ENCODE data around the gene GALNT10.

GALNT10 gene

DNA sequence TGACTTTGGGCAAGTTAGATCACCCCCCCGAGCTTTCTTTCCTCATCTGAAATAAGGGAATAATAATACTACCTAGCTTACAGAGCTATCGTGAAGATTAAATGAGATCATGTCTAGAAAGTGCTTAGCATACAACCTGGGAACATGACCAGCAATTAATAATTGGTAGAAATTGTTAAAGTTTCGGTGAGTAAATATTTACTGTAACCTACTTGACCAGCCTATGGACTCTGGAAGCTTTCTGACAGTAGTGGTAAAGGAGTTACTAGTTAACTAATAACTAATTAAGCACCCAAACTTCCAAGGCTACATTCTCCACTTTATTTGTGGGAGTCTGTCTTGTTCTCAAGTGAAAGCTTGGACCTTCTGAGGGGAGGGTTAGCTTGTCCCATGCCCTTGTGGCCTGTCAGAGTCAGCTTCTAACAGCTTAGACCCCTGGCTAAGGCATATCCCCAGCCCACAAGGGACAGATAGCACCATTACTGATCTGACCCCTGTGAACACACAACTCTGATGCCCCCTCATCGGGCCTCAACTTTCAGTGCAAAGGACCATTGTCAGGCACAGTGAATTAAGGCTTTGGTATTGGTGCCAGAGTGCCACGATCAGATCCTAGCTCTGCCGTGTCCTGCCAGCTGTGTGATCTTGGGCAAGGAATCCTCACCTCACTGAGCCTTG lies 196.6 kb downstream of the GALNT10 start:
- no peak for DNase-seq (ENCODE audit: low read depth)
- H3K4me3 ChIP-seq (ENCODE audit: low read length), result no peak overlapping the region
- TF ChIP-seq, protein P1, sequence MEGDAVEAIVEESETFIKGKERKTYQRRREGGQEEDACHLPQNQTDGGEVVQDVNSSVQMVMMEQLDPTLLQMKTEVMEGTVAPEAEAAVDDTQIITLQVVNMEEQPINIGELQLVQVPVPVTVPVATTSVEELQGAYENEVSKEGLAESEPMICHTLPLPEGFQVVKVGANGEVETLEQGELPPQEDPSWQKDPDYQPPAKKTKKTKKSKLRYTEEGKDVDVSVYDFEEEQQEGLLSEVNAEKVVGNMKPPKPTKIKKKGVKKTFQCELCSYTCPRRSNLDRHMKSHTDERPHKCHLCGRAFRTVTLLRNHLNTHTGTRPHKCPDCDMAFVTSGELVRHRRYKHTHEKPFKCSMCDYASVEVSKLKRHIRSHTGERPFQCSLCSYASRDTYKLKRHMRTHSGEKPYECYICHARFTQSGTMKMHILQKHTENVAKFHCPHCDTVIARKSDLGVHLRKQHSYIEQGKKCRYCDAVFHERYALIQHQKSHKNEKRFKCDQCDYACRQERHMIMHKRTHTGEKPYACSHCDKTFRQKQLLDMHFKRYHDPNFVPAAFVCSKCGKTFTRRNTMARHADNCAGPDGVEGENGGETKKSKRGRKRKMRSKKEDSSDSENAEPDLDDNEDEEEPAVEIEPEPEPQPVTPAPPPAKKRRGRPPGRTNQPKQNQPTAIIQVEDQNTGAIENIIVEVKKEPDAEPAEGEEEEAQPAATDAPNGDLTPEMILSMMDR (IDR thresholded peaks at IDR 0.05; ENCODE audit: insufficient read depth, low read depth, low read length, missing control alignments), result no peak

DNA sequence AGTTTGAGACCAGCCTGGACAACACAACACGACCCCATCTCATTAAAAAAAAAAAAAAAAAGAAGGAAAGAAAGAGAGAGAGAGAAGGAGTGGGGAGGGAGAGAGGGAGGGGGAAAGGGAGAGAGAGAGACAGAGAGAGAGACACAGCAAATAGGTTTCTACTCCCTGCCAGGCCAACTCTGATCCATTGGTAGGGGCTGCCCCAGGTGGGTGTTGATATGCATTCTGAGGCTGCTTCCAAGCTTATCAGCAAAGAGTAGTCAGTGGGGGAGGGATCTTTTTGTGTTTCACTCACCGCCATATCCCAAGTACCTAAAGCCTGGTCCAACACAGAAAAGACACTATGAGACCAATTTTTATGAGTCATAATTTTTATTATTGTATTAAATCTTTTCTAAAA lies 198.3 kb downstream of the GALNT10 start:
- no peak overlapping the region for H3K4me3 ChIP-seq (ENCODE audit: low read length)
- no peak for DNase-seq (ENCODE audit: low read depth)
- TF ChIP-seq, protein P1 (IDR thresholded peaks at IDR 0.05; ENCODE audit: insufficient read depth, low read depth, low read length, missing control alignments), result no peak

DNA sequence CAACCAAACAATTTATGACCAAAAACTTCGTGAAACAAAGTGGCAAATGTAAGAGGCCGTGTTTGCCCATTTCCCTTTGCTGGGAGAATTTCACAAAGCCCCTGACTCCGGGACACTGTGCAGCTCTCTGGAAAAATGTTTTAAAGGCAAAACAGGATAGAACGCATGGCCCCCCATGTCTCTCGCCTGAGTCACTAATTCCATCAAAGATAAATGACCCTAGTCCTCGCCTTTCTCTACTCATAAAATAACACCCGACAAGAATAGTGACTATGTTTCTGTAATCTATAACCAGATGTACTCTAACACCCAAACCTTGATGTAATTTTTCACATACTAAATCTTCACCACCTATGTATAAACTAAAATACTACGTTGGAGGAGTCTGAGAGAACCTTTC lies 199.6 kb downstream of the GALNT10 start:
- TF ChIP-seq, protein P1 (IDR thresholded peaks at IDR 0.05; ENCODE audit: insufficient read depth, low read depth, low read length, missing control alignments), result no peak
- no peak overlapping the region for H3K4me3 ChIP-seq (ENCODE audit: low read length)
- DNase-seq (ENCODE audit: low read depth), result no peak

DNA sequence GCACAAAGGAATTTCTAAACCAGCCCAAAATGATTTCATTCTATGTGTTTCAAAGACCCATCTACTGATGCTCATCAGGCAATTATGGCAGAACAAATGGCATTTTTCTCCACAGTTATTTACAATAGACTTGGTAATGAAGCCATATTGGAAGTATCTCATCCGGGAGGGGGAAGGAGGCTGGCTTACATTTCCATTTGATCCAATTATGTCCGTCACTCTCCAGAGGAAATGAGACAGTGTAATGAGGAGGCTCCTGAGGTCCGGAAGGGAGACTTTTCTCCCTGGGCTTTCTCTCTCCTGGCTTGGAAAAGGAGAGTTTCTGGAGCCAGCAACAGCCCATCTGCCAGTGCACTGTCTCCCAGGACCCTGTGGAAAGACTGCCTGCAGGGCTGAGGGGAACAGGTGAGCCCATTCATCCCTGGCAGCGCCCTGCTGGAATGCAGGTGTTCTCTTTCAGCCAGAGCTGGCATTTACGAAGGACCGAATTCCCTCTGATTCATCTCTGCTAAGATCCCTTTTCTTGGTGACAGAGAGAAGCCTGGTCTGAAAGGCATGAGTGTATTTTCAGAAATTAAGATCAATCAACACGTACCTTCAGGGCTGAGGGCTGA lies 200.3 kb downstream of the GALNT10 start:
- DNase-seq (ENCODE audit: low read depth), result no peak
- H3K4me3 ChIP-seq (ENCODE audit: low read length), result no peak overlapping the region
- TF ChIP-seq, protein P1 (IDR thresholded peaks at IDR 0.05; ENCODE audit: insufficient read depth, low read depth, low read length, missing control alignments), result no peak

DNA sequence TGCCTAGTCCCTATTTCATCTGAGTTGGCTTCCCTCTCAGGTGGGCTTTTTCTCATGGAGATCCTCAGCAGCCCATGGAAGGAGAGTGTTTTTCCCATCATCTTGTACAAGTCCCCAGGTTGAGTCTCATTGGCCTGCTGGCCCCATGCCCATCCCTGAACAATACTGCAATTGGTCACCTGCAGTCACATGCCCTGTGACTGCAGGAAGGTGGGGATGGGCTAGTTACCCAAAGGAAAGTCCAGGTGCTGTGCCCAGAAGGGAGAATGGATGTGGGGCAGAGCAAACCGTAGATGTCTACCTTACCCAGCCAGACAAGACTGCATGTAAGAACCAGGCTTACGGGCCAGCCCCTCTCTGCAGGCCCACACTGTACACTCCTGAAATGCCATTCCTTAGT lies 201.3 kb downstream of the GALNT10 start:
- no peak overlapping the region for H3K4me3 ChIP-seq (ENCODE audit: low read length)
- DNase-seq (ENCODE audit: low read depth), result no peak
- TF ChIP-seq, protein P1 (IDR thresholded peaks at IDR 0.05; ENCODE audit: insufficient read depth, low read depth, low read length, missing control alignments), result no peak

DNA sequence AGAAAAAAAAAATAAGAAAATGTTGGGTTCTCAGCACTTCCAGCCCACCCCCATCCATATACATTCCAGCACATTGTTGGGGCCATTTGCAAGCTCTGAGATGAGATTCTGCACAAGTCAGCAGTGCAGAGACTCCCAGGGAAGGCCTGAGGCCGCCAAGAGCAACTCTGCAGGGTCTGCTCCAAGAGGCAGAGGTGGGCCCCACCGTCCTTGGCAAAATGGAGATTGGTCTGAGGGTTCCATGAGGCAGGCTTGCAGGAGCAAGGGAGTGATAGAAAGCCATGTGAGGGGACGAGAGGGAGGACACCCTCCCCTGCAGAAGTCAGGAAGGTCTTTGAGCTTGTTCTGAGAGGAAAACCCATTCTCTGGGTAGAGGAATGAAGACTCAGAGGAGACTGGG lies 203.3 kb downstream of the GALNT10 start:
- TF ChIP-seq, protein P1 (IDR thresholded peaks at IDR 0.05; ENCODE audit: insufficient read depth, low read depth, low read length, missing control alignments), result no peak
- H3K4me3 ChIP-seq (ENCODE audit: low read length), result no peak overlapping the region
- DNase-seq (ENCODE audit: low read depth), result no peak

DNA sequence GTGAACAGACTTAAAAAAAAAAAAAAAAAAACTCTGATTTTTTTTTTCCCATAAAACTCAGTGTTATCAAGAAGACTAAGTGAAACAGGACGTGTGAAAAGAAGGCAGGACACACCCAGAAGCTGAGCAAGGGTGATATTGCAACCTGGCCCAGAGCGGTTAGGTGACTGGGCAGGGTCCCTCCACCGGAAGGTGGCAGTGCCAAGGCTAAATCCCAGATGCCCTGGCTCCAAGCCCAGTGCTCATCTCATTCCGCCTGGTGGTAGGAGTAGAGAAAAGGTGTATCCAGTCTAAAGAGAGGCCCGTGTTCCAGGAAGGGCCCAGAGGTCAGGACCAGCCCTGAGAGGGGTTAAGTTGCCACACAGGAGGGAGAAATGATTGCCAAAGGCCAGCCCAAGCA lies 203.8 kb downstream of the GALNT10 start:
- TF ChIP-seq, protein P1 (IDR thresholded peaks at IDR 0.05; ENCODE audit: insufficient read depth, low read depth, low read length, missing control alignments), result no peak
- DNase-seq (ENCODE audit: low read depth), result no peak
- no peak overlapping the region for H3K4me3 ChIP-seq (ENCODE audit: low read length)
